ENCODE results near the gene WDR6. TPM values are rescaled to one million over a fixed set of nuclear protein-coding genes. Genes with fewer than 3 reads are reported as not detected.

The WDR6 gene
- total RNA-seq, 1 experiment from 2014 or later, result 159 TPM

DNA sequence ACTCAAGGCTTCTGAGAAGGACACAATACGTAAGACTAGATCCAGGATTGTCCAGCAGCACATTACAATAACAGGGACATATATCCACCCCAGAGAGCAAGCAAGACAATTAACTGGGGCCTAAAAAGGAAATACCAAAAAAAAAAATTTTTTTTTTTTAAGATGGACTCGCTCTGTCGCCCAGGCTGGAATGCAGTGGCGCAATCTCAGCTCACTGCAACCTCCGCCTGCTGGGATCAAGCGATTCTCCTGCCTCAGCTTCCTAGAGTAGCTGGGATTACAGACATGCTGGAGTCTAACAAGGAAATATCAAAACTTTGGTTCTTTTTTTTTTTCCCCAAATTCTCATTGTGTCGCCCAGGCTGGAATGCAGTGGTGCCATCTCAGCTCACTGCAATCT is 50.8 kb downstream of the WDR6 start:
- POLR2A ChIA-PET (ENCODE audit: unreplicated experiment), result no interaction called here
- Histone ChIP-seq H3K4me1 (replicated peaks; ENCODE audit: insufficient read depth) (no peaks in the 10 kb centered on the region; the same call in 1 of the 2 replicates), H3K4me2 (no peak overlapping the region), H3K9me2 (ENCODE audit: insufficient read depth) (no peaks in the 10 kb centered on the region), H3K4me3 (no peak overlapping the region), H2AFZ (no peak overlapping the region), H3K27ac (no peak overlapping the region), H4K20me1 (ENCODE audit: insufficient read depth) (0 out of 2 replicates have a peak, but pooled peaks cover 8% of the 10 kb centered on the region), H3K9me3 (ENCODE audit: insufficient read depth, low read depth) (no peaks in the 10 kb centered on the region), H3K79me2 (ENCODE audit: low read depth) (peaks cover 7% of the 10 kb centered on the region; the same call in 1 of the 2 replicates), H3K36me3 (ENCODE audit: low read depth) (no peaks in the 10 kb centered on the region), H3F3A (ENCODE audit: insufficient read depth, low read depth) (0 out of 2 replicates have a peak, but pooled peaks cover 4% of the 10 kb centered on the region), H3K27me3 (ENCODE audit: insufficient read depth, low read depth) (no peaks in the 10 kb centered on the region)
- no peak for DNase-seq
- TF ChIP-seq CTCF (conservative IDR thresholded peaks at IDR 0.05), result no peak
- no peak for TF ChIP-seq EZH2 (IDR thresholded peaks at IDR 0.05; ENCODE audit: low read depth)
- CTCF ChIA-PET, result interaction anchor here (0.7 kb wide), 1 partner anchor 37 kb away, joined by 3 read pairs; no protein-coding TSS in a partner anchor
- intact Hi-C loops (cut with micrococcal nuclease; ENCODE audit: unreplicated experiment), result no loop called here
- no TSS peak for BruUV-seq (replicated peaks)

Small RNAs within 50 kb of the gene (microRNA-seq; reads per million reads assigned to microRNA genes)
- gene MIR191 (ENCODE audit: borderline number of aligned reads, borderline replicate concordance), result 19,962 reads per million, percentile 96 among the genes with 10 or more reads in this experiment
- gene MIR425 (ENCODE audit: borderline number of aligned reads, borderline replicate concordance), result 5,062 reads per million, percentile 88 among the genes with 10 or more reads in this experiment

Other genes with a start within 250 kb of the WDR6 start
- gene PRKAR2A, start 159.5 kb upstream of the WDR6 start, total RNA-seq (2021), result 54.2 and 78.9 TPM in 2 replicates
- 2.9 and 4.9 TPM in 2 replicates for gene SLC25A20, start 108.5 kb upstream of the WDR6 start, total RNA-seq (2021)
- 86.1 and 96.8 TPM in 2 replicates for gene ARIH2, start 88.5 kb upstream of the WDR6 start, total RNA-seq (2021)
- gene P4HTM, start 17.1 kb upstream of the WDR6 start, total RNA-seq (2021), result 49.1 and 57.1 TPM in 2 replicates
- 27.7 and 35.9 TPM in 2 replicates for gene DALRD3, start 11.2 kb downstream of the WDR6 start, total RNA-seq (2021)
- gene NDUFAF3, start 14.7 kb downstream of the WDR6 start, total RNA-seq (2021), result 32.9 and 38.8 TPM in 2 replicates
- 190 and 222 TPM in 2 replicates for gene IMPDH2, start 22.0 kb downstream of the WDR6 start, total RNA-seq (2021)
- 84.8 and 87.5 TPM in 2 replicates for gene QRICH1, start 86.7 kb downstream of the WDR6 start, total RNA-seq (2021)
- 334 and 337 TPM in 2 replicates for gene QARS1, start 97.4 kb downstream of the WDR6 start, total RNA-seq (2021)
- gene USP19, start 113.4 kb downstream of the WDR6 start, total RNA-seq (2021), result 72.1 TPM in 2 replicates
- gene LAMB2, start 125.7 kb downstream of the WDR6 start, total RNA-seq (2021), result 230 and 238 TPM in 2 replicates
- gene CCDC71, start 158.9 kb downstream of the WDR6 start, total RNA-seq (2021), result 17.8 and 24.0 TPM in 2 replicates
- 13.1 and 15.3 TPM in 2 replicates for gene KLHDC8B, start 164.2 kb downstream of the WDR6 start, total RNA-seq (2021)

Measured in PC-9 (cell line).